ENCODE measurements around the gene TGFBR2. TPM values are rescaled to one million over a fixed set of nuclear protein-coding genes. Genes with fewer than 3 reads are reported as not detected.

Gene TGFBR2
- total and polyA plus RNA-seq, 10 of the 15 experiments (the other 5 are each of a cell fraction or from before 2014, with no cell fraction given), result 0.02 to 0.98 (median 0.18) TPM; not detected in 1

DNA sequence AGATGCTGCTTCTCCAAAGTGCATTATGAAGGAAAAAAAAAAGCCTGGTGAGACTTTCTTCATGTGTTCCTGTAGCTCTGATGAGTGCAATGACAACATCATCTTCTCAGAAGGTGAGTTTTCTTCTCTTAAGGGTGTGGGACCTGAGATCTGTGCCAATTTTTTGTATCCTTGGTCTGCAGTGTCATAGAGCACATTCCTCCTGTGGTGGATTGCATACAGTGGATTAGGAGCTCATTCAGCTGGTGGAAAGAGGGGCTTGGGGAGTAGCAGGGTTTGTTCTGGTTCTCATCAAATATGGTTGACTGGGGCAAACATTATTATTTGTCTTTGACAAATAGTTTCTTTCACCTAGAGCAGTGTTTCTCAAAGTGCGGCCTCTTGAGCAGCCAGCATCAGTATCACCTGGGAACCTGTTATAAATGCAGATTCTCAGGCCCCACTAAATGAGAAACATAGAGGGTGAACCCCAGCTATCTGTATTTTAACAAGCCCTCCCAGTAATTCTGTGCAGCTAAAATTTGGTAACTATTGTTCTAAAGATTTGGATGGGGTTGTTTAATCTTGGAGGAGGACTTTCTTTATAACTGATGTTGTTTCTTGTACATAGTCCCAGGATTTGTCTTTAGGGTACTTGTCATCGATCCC, 44.1 kb downstream of the TGFBR2 start (continued):
- TF ChIP-seq, protein P1, sequence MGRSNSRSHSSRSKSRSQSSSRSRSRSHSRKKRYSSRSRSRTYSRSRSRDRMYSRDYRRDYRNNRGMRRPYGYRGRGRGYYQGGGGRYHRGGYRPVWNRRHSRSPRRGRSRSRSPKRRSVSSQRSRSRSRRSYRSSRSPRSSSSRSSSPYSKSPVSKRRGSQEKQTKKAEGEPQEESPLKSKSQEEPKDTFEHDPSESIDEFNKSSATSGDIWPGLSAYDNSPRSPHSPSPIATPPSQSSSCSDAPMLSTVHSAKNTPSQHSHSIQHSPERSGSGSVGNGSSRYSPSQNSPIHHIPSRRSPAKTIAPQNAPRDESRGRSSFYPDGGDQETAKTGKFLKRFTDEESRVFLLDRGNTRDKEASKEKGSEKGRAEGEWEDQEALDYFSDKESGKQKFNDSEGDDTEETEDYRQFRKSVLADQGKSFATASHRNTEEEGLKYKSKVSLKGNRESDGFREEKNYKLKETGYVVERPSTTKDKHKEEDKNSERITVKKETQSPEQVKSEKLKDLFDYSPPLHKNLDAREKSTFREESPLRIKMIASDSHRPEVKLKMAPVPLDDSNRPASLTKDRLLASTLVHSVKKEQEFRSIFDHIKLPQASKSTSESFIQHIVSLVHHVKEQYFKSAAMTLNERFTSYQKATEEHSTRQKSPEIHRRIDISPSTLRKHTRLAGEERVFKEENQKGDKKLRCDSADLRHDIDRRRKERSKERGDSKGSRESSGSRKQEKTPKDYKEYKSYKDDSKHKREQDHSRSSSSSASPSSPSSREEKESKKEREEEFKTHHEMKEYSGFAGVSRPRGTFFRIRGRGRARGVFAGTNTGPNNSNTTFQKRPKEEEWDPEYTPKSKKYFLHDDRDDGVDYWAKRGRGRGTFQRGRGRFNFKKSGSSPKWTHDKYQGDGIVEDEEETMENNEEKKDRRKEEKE (IDR thresholded peaks at IDR 0.05), result no peak
- no peak for TF ChIP-seq NBN (IDR thresholded peaks at IDR 0.05)
- TF ChIP-seq HDAC6 (IDR thresholded peaks at IDR 0.05; ENCODE audit: unreplicated experiment), result no peak
- no peak for TF ChIP-seq SRF (IDR thresholded peaks at IDR 0.05; ENCODE audit: low read depth in 2 of 2, low read length in 2 of 2)
- TF ChIP-seq, protein P2, sequence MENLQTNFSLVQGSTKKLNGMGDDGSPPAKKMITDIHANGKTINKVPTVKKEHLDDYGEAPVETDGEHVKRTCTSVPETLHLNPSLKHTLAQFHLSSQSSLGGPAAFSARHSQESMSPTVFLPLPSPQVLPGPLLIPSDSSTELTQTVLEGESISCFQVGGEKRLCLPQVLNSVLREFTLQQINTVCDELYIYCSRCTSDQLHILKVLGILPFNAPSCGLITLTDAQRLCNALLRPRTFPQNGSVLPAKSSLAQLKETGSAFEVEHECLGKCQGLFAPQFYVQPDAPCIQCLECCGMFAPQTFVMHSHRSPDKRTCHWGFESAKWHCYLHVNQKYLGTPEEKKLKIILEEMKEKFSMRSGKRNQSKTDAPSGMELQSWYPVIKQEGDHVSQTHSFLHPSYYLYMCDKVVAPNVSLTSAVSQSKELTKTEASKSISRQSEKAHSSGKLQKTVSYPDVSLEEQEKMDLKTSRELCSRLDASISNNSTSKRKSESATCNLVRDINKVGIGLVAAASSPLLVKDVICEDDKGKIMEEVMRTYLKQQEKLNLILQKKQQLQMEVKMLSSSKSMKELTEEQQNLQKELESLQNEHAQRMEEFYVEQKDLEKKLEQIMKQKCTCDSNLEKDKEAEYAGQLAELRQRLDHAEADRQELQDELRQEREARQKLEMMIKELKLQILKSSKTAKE (IDR thresholded peaks at IDR 0.05; ENCODE audit: low read depth, poor library complexity, severe bottlenecking), result no peak

DNA sequence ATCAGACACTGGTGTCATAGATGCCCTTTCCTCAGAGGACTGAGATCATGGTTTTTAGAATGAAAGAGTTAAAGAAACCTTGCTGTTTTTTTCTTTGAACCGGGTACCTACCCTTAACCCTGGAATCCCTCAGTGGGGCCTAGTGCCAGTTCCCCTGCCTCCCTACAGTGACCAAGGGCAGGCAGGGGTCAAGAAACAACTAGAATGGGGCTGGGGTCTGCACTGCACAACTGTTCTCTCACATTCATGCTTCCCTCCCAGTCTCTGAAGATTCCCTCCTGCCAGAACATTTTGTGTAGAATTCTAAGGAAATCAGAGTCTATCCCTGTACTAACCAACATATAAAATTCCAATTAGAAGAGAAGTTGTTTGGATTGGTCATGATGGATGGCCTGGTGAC, 47.9 kb downstream of the TGFBR2 start:
- no peak for DNase-seq (ENCODE audit: low read depth, low spot score)
- ChIA-PET POLR2A (no interaction called here), CTCF (no interaction called here), RAD21 (ENCODE audit: unreplicated experiment) (no interaction called here), SMC1A (ENCODE audit: uncharacterized antibody, unreplicated experiment) (no interaction called here)
- Histone ChIP-seq H3K27ac (ENCODE audit: control insufficient read depth, insufficient read depth) (no peak overlapping the region), H2AFZ (ENCODE audit: control insufficient read depth, low read depth, low read length) (no peak overlapping the region), H3K79me2 (ENCODE audit: control insufficient read depth, insufficient read depth, low read length) (no peaks in the 10 kb centered on the region), H3K36me3 (ENCODE audit: control insufficient read depth in 2 of 2, insufficient read depth in 2 of 2, low read length in 1 of 2) (no peaks in the 10 kb centered on the region), H3K4me2 (ENCODE audit: control insufficient read depth, insufficient read depth) (no peak overlapping the region), H3K9ac (ENCODE audit: control insufficient read depth, insufficient read depth, low read length) (no peak overlapping the region), H3K9me3 (replicated peaks; ENCODE audit: control insufficient read depth, insufficient read depth, low read length) (no peaks in the 10 kb centered on the region; the same call in 2 of the 3 replicates), H3K4me1 (ENCODE audit: control insufficient read depth, insufficient read depth, low read length) (peaks cover 26% of the 10 kb centered on the region), H3K27me3 (replicated peaks in 1 of 2; ENCODE audit: control insufficient read depth in 2 of 2, insufficient read depth in 2 of 2, low read length in 1 of 2) (0 out of 4 replicates have a peak, but pooled peaks cover 0 to 1% of the 10 kb centered on the region in 2 experiments), H4K20me1 (ENCODE audit: control insufficient read depth, insufficient read depth) (no peaks in the 10 kb centered on the region), H3K4me3 (no peak overlapping the region)
- intact Hi-C loops (cut with micrococcal nuclease; ENCODE audit: unreplicated experiment) (no loop called here), in situ Hi-C loops (cut with MboI) (no loop called here)
- no TSS peak for BruUV-seq (replicated peaks)
- WGBS (ENCODE audit: insufficient coverage, insufficient replicate concordance, low lambda C conversion rate, missing lambda C conversion rate), result 83% methylated on average over 1 of the region's 1 CpG
- ATAC-seq, result no peak
- no peak for FAIRE-seq
- no peak for TF ChIP-seq RELA (IDR thresholded peaks at IDR 0.05; ENCODE audit: borderline replicate concordance, partially characterized antibody)
